A673 (cell line): ENCODE measurements around the gene IQCK. TPM values are rescaled to one million over a fixed set of nuclear protein-coding genes. Genes with fewer than 3 reads are reported as not detected.

Source experiments
- BruUV-seq: library from RNA; stranded (reverse); fragments of 400-500 nt; replicated peaks from 2 replicates; lab custom pipeline; 2021; lab: Mats Ljungman, UMichigan
- CTCF ChIA-PET: fragments of 300-600 bp; sonication (Branson Sonifier 250); formaldehyde crosslinking; loops from one replicate; lab custom pipeline; 2022; ENCODE audit warnings: antibody characterized with exemption; lab: Charles Lee
- POLR2A ChIA-PET: fragments of 300-600 bp; sonication (Branson Sonifier 250); formaldehyde crosslinking; loops from one replicate; lab custom pipeline; 2022; ENCODE audit warnings: antibody characterized with exemption; ENCODE audit not compliant: low non-redundant PET; lab: Charles Lee
- DNase-seq: peaks from one replicate; pipeline ENCODE4 v3.0.0-alpha.2; 2015; ENCODE audit warnings: low spot score
- H3K27ac ChIP-seq: fragments of 200-600 bp; sonication (generic); 2 replicates; pipeline ENCODE4 v1.5.1; 2016; ENCODE audit warnings: mixed run types, low read depth, mild to moderate bottlenecking, mixed read lengths, antibody characterized with exemption, low read length; ENCODE audit not compliant: poor library complexity, severe bottlenecking
- H3K27me3 ChIP-seq: fragments of 200-600 bp; sonication (generic); replicated peaks from 2 replicates; pipeline ENCODE4 v1.6.1; 2017; ENCODE audit warnings: mixed run types, low read depth, mild to moderate bottlenecking, mixed read lengths, antibody characterized with exemption, low read length; ENCODE audit not compliant: insufficient read depth, poor library complexity
- H3K36me3 ChIP-seq: fragments of 200-600 bp; sonication (generic); 2 replicates; pipeline ENCODE4 v1.6.1; 2016; ENCODE audit warnings: mixed run types, mild to moderate bottlenecking, mixed read lengths, antibody characterized with exemption, low read length; ENCODE audit not compliant: insufficient read depth, poor library complexity, severe bottlenecking
- H3K4me1 ChIP-seq: fragments of 200-600 bp; sonication (generic); 2 replicates; pipeline ENCODE4 v1.6.1; 2017; ENCODE audit warnings: mixed run types, mild to moderate bottlenecking, mixed read lengths, antibody characterized with exemption, low read length; ENCODE audit not compliant: insufficient read depth, poor library complexity, severe bottlenecking
- H3K4me3 ChIP-seq: fragments of 200-600 bp; sonication (generic); 2 replicates; pipeline ENCODE4 v1.5.1; 2016; ENCODE audit warnings: low read depth, mixed run types, mild to moderate bottlenecking, mixed read lengths, low read length; ENCODE audit not compliant: poor library complexity, severe bottlenecking
- H3K9me3 ChIP-seq: fragments of 200-600 bp; sonication (generic); 2 replicates; pipeline ENCODE4 v1.6.1; 2016; ENCODE audit warnings: mixed run types, low read depth, mild to moderate bottlenecking, mixed read lengths, antibody characterized with exemption, low read length; ENCODE audit not compliant: poor library complexity, severe bottlenecking
- EZH2 ChIP-seq: fragments of 200-600 bp; sonication (generic); IDR thresholded peaks from 2 replicates; pipeline ENCODE4 v1.6.1; 2017; ENCODE audit warnings: borderline replicate concordance, low read depth, mild to moderate bottlenecking, mixed read lengths, antibody characterized with exemption, low read length; ENCODE audit not compliant: poor library complexity, severe bottlenecking
- intact Hi-C: fragments of 100-400 bp; cut with micrococcal nuclease; formaldehyde crosslinking; loops from one replicate; pipeline ENCODE4 v1.10.0; 2022; ENCODE audit not compliant: unreplicated experiment
- total RNA-seq: library from RNA; stranded (reverse); gene quantifications from 2 replicates; pipeline ENCODE4 v1.2.3, GENCODE V29; 2021
- TF ChIP-seq, protein P1 (sequence below): fragments of 300-800, 200-600 bp; sonication (generic); conservative IDR thresholded peaks from 2 replicates; pipeline ENCODE4 v1.5.1; 2017; ENCODE audit warnings: low read depth, mild to moderate bottlenecking, antibody characterized with exemption, low read length, moderate library complexity, mixed read lengths

The IQCK gene
- total RNA-seq, 1 experiment from 2014 or later: 11.2 TPM

DNA sequence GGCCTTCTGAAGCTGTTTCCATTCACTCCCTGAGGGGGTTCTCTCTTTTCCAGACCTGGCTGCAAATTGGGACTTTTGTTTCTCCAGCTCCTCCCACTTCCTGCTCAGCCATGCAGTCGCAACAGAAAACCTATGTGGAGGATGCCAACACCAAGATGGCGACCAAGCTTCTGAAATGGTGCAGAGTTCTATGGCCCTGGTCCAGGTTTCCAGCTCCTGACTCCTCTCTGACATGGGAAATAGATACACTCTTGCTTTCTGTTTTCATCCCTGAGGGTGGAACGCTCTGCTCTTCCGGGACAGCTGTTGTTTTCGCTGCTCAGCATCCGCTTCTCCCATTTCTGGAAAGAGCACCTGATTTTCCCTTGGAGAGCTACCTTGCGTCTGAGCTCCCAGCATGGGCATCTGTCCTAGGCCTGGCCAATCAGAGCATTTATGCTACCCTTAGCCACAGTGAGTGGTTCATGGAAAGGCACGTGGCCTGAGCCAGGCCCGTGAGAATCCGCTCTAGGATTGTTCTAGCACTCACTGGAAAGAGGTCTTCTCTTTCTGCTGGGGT is 158.5 kb downstream of the IQCK start:
- intact Hi-C loops: no loop called here
- H3K36me3 ChIP-seq: no peaks in the 10 kb centered on the region
- H3K27me3 ChIP-seq: no peaks in the 10 kb centered on the region
- no peak for TF ChIP-seq EZH2
- TF ChIP-seq, protein P1, sequence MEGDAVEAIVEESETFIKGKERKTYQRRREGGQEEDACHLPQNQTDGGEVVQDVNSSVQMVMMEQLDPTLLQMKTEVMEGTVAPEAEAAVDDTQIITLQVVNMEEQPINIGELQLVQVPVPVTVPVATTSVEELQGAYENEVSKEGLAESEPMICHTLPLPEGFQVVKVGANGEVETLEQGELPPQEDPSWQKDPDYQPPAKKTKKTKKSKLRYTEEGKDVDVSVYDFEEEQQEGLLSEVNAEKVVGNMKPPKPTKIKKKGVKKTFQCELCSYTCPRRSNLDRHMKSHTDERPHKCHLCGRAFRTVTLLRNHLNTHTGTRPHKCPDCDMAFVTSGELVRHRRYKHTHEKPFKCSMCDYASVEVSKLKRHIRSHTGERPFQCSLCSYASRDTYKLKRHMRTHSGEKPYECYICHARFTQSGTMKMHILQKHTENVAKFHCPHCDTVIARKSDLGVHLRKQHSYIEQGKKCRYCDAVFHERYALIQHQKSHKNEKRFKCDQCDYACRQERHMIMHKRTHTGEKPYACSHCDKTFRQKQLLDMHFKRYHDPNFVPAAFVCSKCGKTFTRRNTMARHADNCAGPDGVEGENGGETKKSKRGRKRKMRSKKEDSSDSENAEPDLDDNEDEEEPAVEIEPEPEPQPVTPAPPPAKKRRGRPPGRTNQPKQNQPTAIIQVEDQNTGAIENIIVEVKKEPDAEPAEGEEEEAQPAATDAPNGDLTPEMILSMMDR: no peak
- peaks cover 7% of the 10 kb centered on the region for H3K4me1 ChIP-seq
- H3K4me3 ChIP-seq: no peak overlapping the region
- peak; percentile 40 for DNase-seq
- BruUV-seq: no TSS peak
- no peak overlapping the region for H3K27ac ChIP-seq
- ChIA-PET POLR2A (interaction anchor here (0.6 kb wide), 1 partner anchor 231 kb away, joined by 6 read pairs; no protein-coding TSS in a partner anchor), CTCF (interaction anchor here (1.1 kb wide), 1 partner anchor 293 kb away, joined by 3 read pairs; no protein-coding TSS in a partner anchor)
- no peaks in the 10 kb centered on the region for H3K9me3 ChIP-seq

DNA sequence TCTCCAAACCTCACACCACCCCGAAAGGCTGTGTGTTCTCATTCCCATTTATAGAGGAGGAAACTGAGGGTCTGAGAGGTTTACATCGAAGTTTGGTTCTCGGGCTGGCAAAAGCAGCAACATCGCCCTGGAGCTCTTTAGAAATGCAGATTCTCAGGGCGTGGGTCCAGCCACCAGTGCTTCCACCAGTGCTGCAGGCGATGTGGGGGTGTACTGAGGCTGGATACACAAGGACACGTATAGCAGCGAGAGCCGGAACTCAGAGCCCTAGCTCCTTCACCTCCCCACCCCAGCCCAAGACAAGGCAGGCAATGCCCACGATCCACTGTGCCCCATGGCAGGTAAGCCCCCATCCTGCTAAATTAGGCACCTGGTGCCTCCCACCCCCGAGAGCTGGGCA is 160.7 kb downstream of the IQCK start:
- intact Hi-C loops: no loop called here
- no TSS peak for BruUV-seq
- TF ChIP-seq, protein P1: no peak
- no peak for TF ChIP-seq EZH2
- Histone ChIP-seq H3K36me3 (no peaks in the 10 kb centered on the region), H3K4me3 (no peak overlapping the region), H3K27ac (no peak overlapping the region), H3K27me3 (peaks cover 11% of the 10 kb centered on the region), H3K9me3 (no peaks in the 10 kb centered on the region), H3K4me1 (peaks cover 23% of the 10 kb centered on the region)
- CTCF ChIA-PET: interaction anchor here (1.0 kb wide), 1 partner anchor 295 kb away, joined by 3 read pairs; no protein-coding TSS in a partner anchor
- POLR2A ChIA-PET: no interaction called here
- no peak for DNase-seq

DNA sequence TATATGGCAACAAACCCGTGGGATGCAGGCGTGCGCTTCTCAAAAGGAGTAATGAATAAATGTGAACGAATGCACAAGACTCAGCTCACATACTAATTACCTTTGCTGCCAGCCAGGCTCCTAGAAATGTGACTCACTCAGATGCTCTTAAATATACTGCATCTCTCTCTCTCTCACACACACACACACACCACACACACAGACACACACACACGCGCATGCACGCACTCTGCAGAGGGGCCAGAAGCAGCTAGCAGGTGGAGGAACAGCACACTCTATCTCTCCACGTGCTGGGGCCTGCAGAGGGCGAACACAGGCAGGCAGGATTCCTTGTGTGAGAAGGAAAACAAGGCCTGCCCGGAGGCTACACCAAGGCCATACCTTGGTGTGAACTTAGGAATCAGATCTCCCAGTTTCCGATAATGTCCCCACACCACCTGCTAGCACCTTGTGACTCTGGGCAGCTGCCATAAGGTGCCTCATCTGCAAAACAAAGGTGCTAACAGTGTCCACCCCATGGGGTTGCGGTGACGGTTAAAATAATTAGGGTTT is 161.2 kb downstream of the IQCK start:
- H3K4me3 ChIP-seq: no peak overlapping the region
- H3K4me1 ChIP-seq: peaks cover 23% of the 10 kb centered on the region
- no peak for DNase-seq
- no peaks in the 10 kb centered on the region for H3K9me3 ChIP-seq
- no peaks in the 10 kb centered on the region for H3K36me3 ChIP-seq
- POLR2A ChIA-PET: no interaction called here
- no peak for TF ChIP-seq EZH2
- TF ChIP-seq, protein P1: no peak
- BruUV-seq: no TSS peak
- intact Hi-C loops: no loop called here
- CTCF ChIA-PET: interaction anchor here (1.0 kb wide), 1 partner anchor 295 kb away, joined by 3 read pairs; no protein-coding TSS in a partner anchor
- H3K27ac ChIP-seq: no peak overlapping the region
- H3K27me3 ChIP-seq: peaks cover 11% of the 10 kb centered on the region
